ENCODE results near the gene PRDM16.

The PRDM16 gene

DNA sequence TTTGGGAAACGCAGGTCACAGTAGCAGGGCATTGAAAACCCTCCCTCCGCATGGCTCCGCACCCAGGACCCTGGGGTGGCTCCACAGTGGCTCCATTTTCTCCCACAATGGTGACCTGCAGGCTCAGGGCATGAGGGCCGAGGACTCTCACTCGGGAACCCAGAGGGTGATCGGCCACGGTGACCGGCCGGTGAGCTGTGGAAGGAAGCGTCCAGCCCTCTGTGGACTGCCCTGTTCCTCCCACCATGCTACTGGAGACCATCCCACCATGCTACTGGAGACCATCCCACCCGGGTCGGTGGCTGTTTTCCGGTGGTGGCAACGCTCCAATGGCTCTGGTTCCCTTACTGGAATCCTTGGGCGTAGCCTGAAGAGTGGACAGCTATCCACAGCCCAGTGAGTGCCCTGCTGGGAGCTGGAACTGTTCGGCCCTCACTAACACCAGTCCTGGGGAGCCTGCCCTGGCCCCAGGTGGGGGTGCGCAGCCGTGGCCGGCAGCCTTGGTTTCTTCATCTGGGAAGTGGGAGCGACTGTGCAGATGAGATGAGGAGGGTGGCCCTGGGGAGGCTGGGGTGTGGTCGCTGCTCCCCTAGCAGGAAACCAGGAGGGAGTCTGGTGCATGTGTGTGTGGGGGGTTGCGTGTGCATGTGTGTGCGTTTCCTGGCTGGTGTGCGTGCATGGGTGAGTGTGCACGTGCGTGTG lies 59.6 kb downstream of the PRDM16 start:
- DNase-seq: no peak

DNA sequence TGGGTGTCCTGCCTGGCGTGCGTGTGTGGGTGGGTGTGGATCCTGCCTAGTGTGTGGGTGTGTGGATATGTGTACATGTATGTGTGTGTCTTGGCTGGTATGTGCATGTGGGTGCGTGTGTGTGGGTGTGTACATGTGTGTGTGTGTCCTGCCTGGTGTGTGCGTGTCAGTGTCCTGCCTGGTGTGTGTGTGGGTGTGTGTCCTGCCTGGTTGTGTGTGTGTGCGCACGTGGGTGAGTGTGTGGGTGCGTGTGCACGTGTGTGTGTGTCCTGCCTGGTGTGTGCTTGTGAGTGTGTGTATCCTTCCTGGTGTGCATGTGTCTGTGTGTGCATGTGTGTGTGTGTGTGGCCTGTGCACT lies 60.1 kb downstream of the PRDM16 start:
- no peak for DNase-seq

DNA sequence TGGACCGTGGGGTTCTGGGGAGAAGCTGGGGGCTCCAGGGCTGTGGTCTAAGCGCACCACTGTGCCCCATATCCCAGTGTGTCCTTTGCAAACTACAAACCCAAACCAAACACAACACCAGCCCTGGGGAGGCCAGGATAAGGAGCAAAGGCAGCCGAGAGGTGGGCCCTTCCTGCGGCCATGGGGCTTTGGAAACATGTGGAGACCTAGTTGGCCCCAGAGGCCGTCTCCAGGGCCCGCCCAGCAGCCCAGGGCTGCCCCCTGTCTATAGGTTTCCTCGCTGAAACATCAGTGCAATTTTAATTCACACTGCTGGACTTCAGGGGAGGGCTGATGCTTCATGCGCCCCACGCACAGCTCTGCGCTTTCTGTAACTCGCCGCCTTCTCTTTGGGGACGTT lies 61.3 kb downstream of the PRDM16 start:
- no peak for DNase-seq

DNA sequence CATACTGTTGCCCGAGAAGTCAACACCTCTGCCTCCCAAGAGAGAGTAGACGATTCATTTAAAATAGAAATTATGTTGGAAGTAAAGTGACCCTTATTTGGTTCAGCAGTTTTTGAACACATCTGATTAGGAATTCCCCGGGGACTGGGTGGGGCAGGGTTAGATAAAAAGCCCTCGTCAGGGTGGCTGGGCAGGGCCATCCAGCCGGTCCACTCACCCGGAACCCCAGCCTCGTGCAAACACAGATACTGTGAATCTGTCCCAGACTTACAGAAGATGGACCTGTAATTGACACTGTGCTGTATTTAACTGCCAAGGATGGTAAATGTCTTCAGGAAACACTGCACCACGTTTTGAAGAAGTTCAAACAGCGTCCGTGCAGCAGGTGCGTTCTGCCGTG lies 63.7 kb downstream of the PRDM16 start:
- DNase-seq: no peak

DNA sequence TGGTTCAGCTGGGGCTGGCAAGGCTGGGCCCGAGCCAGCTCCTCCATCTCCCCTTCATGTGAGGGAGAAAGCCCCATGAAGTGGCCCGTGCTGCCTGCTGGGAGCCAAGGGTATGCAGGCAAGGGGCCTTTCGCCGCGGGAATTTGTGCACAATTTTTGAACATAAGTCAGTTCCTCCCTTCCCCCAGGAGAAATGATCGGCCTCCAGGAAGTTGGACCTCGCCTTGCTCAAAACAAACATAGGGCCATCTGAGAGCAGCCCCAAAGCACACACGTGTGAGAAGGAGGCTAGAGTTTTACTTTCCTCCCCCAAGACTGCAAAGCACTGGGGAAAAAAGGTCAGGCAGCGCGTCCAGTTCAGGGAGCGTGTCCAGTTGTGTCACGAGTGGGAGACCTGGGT lies 64.7 kb downstream of the PRDM16 start:
- no peak for DNase-seq

DNA sequence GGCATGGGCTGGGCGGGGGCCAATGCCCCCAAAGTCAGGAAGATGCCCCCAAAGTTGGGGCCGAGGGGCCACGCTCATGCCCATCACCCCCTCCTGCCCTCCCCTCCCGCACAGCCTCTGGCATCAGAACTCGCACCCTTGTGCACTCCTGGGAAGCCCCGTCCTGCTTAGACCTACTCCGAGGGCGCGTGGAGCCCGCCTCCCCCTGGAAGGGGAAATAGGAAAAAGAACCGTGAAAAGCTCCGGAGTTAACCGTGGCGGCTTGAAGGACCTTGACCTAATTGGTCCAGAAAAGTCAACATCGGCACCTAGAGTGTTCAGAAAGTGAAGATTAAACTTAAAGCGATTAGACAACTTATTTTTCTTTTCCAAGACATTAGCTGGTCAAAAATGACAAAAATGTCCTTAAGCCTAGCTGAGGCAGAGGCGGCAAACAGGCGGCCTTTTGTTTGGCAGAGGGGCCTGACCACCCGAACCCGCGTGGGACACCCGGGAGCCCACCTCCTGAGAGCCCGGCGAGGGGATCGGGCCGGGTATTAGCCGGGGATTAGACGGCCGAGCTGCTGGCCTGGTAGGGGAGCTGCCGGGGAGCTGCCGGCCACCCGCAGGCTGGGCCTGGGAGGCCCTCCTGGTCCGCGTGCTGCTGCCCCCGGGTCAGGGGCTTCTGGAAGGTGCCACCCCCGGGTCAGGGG lies 65.5 kb downstream of the PRDM16 start:
- no peak for DNase-seq

DNA sequence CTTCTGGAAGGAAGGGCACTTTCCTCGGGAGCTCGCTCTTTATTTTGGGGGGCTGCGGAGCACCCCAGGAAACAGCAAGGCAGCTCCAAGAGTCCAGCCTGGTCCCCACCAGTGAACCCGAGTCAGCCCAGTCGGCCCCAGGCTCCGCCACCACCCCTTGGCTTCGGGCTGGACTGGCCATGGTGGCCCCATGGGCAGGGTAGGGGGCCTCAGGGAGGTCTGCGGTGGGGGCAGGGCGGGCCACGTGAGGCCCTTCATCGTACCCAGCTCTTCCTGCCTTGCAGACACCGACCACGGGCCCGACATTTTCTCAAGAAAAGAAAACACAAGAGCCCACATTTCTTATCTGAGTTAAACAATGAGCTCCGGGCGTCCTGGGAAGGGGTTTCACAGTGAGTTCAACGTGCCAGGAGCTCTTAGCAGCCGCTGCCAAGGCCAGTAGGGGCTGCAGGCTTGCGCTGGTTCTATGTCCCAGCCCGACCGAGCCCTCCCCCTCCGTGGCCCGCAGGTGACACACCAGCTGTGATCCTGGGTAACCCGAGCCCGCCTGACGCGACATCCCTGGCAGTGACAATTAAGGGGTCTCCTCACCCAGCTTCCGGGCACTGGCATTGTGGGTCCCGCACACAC lies 66.2 kb downstream of the PRDM16 start:
- DNase-seq: no peak

DNA sequence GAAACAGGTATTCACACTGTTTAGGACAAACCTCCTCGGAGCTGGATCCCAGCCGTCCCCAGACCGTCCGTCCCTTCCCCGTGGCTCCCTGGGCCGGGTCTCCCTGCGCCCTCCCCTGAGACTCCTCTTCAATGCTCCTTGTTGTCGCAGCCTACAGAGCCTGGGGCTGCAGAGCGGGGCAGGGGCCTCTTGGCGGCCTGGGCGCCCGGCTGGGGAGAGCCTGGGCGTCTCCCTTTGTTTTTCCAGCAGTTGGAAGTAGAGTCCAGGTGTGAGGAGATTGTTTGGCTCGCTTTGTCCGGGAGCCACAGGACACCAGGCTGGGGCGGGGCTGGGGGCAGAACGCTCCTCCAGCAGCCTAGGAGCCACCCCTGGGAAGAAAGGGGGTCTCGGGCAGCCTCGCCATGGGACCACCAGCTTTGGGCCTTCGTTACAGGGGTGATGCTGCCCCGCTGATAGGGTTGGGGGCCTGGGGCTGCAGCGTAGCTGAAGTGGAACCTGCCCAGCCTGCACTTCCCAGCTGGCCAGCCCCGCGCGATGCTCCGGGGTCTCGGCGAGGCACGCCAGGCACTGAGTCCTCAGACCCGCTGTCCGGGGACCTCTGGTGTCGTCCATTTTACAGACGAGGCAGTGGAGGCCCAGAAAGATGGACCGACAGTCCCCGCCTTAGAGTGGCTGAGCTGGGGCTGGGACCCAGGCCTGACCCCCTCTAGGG lies 66.9 kb downstream of the PRDM16 start:
- DNase-seq: no peak

DNA sequence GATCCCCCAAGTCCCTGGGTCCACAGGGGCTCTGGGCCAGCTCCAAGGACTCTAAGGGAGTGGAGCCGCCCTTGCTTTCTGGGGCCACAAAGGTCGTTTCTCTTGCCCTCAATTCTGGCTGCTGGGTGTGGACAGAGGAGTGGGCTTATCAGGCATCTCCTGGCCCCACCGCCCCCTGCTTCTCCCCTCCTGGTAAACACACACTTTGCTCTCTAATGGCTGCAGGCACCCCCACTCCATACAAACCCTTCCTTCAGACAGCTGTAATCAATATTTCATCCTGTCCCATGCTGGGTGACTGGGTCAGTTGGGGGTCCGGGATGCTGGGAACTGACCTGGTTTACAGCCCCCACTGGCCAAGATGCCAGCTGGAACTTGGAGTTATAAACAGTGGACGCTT lies 67.5 kb downstream of the PRDM16 start:
- DNase-seq: no peak

DNA sequence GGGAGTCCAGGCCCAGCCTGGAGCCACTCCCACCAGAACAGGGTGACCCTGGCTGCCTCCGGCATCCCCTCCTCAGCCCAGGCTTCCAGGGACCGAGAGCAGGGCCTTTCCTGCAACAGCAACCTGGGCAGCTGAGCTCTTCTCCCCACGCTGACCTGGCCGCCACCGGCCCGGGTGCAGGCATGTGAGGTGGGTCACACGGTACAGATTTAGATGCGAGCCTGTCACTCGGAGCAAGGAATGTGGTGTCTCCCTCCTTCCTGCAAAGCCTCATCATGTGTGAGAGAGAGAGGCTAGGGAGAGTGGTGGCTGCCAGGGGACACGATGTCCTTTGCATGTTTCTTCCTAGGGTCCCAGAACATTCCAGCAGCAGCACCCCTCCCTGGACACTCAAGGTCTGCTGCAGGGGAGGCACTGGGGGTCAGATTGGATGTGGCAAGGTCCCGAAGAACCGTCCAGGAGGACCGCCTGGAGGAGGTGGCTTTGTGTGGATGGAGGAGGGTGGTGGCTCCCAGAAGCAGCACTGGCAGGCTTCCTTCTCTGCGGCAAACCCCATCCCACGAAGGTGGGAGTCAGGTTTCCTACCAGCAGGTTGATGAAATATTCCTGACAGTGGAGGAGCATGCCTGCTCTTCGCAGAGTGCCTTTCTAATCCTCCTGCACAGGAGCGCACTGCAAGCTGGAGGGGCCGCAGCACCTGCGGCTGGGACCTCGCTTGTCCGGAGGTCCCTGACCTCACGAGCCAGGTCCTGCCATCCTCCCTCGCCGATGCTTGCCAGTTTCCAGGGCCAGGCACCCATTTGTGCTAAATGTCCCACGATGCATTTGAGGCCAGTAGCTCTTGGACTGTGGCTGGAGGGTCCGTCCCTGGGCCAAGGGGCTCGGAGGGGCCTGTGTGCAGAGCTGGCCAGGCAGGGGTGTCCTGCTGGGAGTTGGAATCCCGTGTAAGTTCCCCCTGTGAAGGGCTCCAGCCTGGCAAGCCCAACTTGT lies 68.4 kb downstream of the PRDM16 start:
- no peak for DNase-seq

DNA sequence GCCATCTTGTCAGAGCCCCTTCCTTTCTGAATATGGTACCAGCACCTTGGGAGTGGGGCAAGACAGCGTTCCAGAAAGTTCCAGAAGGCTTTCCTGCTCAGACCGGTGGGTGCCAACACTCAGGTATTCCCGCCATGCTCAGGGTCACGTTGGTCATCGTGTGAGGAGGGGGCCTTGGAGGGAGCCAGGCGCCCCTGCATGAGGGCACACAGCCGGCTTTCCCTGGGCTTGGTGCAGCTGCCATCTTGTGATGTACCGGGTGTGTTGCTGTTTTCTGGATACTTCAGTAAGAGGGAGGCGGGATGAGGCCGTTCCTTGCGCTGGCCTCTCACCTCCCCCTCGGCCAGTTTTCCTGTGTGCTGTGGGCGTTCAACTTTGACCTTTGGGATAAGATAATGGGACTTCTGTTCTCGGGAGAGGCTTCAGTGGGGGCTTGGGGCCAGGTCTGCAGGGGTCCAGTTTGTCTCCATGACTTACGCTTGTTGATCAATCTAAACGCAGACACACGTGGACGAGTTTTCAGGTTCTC lies 69.7 kb downstream of the PRDM16 start:
- no peak for DNase-seq

DNA sequence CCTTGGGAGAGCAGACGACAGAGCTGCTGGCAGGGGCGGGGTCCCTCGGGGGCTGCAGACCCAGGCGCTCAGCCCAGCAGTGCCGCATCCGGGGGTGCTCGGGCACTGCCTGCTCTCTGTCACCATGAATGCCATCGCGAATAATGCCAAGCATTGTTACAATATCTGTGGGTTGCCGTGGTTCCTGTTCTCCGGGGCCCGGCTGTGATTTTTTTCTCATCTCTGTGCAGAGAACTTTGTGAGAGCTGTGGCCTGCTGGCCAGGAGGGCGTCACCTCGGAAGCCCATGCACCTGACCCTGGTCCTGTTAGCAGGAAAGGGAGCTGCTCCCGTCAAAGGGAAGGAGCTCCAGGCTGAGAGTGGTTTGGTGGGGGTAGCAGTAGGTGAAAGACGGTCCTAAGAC lies 70.4 kb downstream of the PRDM16 start:
- DNase-seq: no peak

DNA sequence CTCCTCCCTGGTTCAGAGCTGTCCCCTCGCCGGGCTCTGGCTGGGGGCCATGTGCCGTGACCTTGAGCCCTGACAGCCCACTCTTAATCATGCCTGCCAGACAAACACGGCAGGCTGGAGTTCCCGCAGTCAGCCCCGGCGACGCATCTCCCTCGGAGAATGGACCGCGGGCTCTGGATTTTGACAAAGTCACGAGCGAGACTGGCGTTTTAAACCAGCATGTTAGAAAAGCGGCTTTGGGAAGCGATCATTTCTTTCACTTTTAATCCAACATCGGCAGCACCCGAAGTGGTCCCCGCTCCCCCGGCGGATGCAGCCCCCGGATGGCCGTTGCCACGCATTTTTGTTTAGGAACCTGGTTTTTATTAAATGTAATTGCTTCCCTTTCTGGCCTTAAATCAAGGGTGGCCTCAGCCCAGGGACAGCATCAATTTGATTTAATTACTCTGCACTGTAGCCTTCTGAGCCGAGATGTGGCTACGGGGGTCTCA lies 70.9 kb downstream of the PRDM16 start:
- DNase-seq: no peak

DNA sequence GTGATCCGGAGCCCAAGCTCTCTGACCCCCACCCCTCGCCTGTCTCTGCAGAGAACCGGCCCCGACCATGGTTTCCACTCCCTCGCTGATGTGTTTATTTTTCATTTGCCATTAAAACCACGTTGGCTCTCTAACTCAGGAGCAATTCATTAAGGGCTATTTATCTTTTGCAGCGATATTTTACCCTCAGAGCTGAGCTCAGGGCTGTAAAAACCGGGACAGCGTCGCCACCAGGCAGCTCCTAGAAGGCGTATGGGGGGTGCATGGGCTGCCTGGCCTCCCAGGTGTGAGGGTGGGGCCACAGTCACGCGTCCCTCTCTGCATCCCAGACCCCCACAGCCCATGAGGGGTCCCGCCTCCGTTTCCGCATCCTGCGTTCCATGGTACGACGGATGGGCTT lies 71.4 kb downstream of the PRDM16 start:
- no peak for DNase-seq

DNA sequence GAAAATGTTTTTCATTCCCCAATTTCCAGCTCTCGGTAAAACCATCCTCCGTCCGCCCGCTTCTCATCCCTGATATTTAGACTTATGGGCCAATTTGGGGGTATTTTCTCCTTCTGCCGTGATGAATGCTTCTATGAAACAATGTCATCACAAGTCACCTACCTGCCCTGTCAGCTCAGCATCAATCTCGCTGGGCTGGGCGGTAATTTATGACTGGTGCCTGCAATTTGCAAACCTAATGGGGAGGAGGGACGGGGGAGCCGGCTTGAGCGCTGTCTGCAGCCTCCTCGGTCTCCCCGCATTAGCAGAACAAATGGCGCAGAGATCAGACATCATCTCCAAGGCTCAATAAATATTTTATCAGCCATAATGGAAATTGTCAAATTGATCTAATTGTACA lies 72.1 kb downstream of the PRDM16 start:
- DNase-seq: no peak

DNA sequence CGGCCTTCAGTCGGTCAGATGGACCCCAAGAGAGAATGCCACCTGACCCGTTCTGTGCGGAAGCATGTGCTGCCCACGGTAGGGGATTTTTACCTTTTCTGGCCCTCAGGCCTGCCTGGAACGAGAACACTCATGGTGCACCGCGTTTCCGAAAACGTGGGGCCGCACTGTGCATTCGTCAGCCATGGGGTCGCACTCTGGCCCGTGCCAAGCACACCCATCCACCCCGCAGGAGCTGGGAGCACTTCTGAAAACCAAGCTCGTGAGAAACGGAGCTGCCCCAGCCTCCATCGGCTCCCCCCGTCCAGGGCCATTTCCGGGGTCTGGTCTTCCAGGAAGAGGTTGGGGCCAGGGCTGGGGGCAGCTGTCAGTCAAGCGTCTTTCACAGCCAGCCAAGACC lies 72.8 kb downstream of the PRDM16 start:
- no peak for DNase-seq

DNA sequence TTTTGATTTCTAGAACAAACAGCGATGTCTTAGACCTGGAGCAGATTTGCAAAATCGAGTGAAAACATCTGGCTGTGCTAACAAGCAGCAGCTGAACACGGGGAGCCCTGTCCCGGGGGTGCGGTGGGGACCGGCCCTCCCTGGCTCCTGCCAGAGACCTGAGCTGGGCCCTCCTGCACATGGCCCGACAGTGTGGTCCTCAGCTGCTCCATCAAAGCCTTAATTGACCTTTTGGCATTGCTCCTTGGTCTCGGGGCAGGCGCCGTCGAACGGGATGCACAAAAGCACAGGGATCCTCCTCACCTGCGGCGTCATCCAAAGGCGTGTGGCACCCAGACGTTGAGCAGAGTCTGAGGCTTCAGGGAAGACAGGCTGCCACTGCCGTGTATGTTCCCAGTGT lies 73.2 kb downstream of the PRDM16 start:
- no peak for DNase-seq

DNA sequence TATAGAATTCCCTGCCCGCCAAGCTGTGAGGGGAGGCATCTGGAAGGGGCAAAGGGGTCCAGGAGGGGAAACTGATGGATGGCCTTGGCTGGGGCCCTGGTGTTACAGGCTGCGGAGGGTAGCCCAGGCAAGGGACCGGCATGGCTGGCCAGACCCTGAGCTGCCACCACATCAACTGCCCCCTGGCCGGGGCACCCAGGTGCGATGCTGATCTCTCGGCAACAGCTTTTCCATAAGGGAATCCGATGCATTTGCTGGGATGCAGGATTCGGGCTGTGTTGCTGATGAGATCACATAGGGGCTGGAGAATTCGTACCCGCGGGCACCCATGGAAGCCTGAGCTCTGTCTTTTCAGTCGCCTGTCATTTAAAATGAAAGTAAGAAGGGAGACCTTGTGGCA lies 73.7 kb downstream of the PRDM16 start:
- DNase-seq: no peak

DNA sequence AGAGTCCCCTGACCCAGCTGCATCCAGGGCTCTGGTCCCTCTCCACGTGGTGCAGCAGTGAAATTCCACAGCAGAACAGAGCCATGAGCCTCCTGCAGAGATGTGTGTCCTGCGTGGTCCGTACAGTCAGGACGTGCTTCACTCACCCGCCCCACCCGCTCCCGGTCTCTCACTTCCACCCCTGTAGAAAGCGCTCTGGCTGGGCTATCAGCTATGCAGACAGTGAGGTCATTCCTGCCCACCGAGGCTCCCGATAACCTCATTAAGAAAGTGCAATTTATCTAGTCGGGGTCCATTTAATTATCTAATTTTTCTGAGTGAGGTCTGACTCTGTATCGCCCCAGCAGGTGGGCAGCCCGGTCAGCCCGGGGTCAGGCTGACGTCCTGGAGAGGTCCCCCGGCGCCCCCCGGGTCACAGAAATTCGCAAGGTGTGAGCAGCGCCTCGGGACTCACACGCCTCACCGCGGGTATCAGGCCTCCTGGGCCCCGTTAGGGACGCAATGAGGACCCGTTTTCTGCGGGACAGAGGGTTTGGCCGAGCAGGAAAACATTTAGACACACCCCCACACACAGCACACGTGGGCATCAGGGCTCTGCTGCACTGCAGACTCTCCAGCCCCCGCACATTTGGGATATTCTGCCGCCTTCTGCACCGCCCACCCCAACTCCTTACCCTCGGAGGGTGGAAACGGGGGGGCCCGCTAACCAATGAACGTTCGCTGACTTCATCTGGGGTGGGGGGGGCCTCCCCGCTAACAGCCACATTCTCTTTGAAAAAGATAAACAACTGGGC lies 76.7 kb downstream of the PRDM16 start:
- no peak for DNase-seq

DNA sequence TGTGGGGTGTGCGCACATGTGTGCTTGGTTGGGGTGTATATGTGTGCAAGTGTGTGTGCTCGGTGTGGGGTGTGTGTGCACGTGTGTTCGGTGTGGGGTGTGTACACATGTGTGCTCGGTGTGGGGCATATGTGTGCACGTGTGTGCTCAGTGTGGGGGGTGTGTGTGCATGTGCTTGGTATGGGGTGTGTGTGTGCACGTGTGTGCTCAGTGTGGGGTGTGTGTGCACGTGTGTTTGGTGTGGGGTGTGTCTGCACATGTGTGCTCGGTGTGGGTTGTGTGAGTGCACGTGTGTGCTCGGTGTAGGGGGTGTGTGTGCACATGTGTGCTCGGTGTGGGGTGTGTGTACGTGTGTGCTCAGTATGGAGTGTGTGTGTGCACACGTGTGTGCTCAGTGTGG lies 77.5 kb downstream of the PRDM16 start:
- no peak for DNase-seq

DNA sequence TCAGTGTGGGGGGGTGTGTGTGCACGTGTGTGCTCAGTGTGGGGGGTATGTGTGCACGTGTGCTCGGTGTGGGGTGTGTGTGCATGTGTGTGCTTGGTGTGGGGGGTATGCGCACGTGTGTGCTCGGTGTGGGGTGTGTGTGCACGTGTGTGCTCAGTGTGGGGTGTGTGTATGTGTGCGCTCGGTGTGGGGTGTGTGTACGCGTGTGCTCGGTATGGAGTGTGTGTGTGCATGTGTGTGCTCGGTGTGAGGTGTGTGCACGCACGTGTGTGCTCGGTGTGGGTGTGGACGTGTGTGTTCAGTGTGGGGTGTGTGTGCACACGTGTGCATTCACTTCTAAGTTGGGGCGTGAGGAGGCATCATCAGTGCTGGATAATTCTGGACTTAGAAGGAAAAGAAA lies 77.9 kb downstream of the PRDM16 start:
- no peak for DNase-seq
